HG03442 (cell line): ENCODE data around the gene JUNB.
A peak's percentile ranks its signal among the peaks of the same experiment; 100 is the strongest.

ENCODE experiments used
- ATAC-seq: cut with Tn5 transposase; IDR thresholded peaks from one replicate; pipeline ENCODE4 v1.9.1; 2021; ENCODE audit warnings: mild to moderate bottlenecking, moderate library complexity; ENCODE audit not compliant: unreplicated experiment

Gene JUNB

GRCh38 chr19:12791345-12792050 lies at the start of gene JUNB:
TSS of gene JUNB (plus strand) at chr19:12791486. CDS start at chr19:12791772, 286 bp downstream.
- peak; percentile 21 for ATAC-seq

GRCh38 chr19:12745166-12745897 lies 46.0 kb upstream of the JUNB start:
- no peak for ATAC-seq

GRCh38 chr19:12748489-12748888 lies 42.8 kb upstream of the JUNB start:
- no peak for ATAC-seq

GRCh38 chr19:12749938-12750521 lies 41.3 kb upstream of the JUNB start:
- ATAC-seq = no peak

- no peak for ATAC-seq
Measured at GRCh38 chr19:12750851-12751250, 40.4 kb upstream of the JUNB start.

- no peak for ATAC-seq
Measured at GRCh38 chr19:12751635-12752034, 39.7 kb upstream of the JUNB start, which contains the start of gene BEST2. TSS of gene BEST2 (plus strand) at chr19:12751791. CDS start at chr19:12752593, 802 bp downstream.

GRCh38 chr19:12752056-12752781 lies 39.1 kb upstream of the JUNB start:
- no peak for ATAC-seq

GRCh38 chr19:12754465-12755196 lies 36.7 kb upstream of the JUNB start:
- no peak for ATAC-seq

GRCh38 chr19:12756150-12756883 lies 35.0 kb upstream of the JUNB start:
- no peak for ATAC-seq

GRCh38 chr19:12757544-12758274 lies 33.6 kb upstream of the JUNB start:
- ATAC-seq = no peak

GRCh38 chr19:12759686-12760085 lies 31.6 kb upstream of the JUNB start:
- ATAC-seq = no peak

- no peak for ATAC-seq
Measured at GRCh38 chr19:12763100-12763499, 28.2 kb upstream of the JUNB start.

- ATAC-seq = no peak
Measured at GRCh38 chr19:12764698-12765097, 26.6 kb upstream of the JUNB start.

GRCh38 chr19:12766051-12766521 lies 25.2 kb upstream of the JUNB start:
- no peak for ATAC-seq

GRCh38 chr19:12767150-12767549 lies 24.1 kb upstream of the JUNB start:
- no peak for ATAC-seq

- no peak for ATAC-seq
Measured at GRCh38 chr19:12767666-12768065, 23.6 kb upstream of the JUNB start.

- ATAC-seq = no peak
Measured at GRCh38 chr19:12769689-12770088, 21.6 kb upstream of the JUNB start.

GRCh38 chr19:12770922-12771321 lies 20.4 kb upstream of the JUNB start:
- ATAC-seq = no peak

GRCh38 chr19:12772323-12772722 lies 19.0 kb upstream of the JUNB start:
- no peak for ATAC-seq
